Measurements from ENCODE around the gene MYO6. TPM values are rescaled to one million over a fixed set of nuclear protein-coding genes. Genes with fewer than 3 reads are reported as not detected.

MYO6 gene
- total and polyA plus RNA-seq, 12 donors, result 11.1 to 27.1 (median 16.2) TPM

GRCh38 chr6:75931011-75931680 is 182.1 kb downstream of the MYO6 start:
- intact Hi-C loops (cut with DNase I), result loop anchor here in 1 of 2 donors (10.0 kb wide), 1 partner anchor 1534 kb away; the partner anchor contains the start of gene HTR1B
- Histone ChIP-seq H3K9me3 (replicated peaks in 1 of 3) (no peaks in the 10 kb centered on the region), H3K27me3 (no peaks in the 10 kb centered on the region), H3K27ac (no peak overlapping the region), H3K4me1 (replicated peaks in 1 of 2) (peaks cover 0 to 6% of the 10 kb centered on the region in 2 donors), H3K36me3 (replicated peaks in 1 of 2) (no peaks in the 10 kb centered on the region), H3K4me3 (no peak overlapping the region)
- TF ChIP-seq POLR2A (IDR thresholded peaks at IDR 0.05) (no peak), CTCF (IDR thresholded peaks at IDR 0.05) (no peak)
- no peak for DNase-seq
- WGBS, 4 donors, result 83 to 88% (median 85%) methylated on average over 11 of the region's 11 CpGs

DNA sequence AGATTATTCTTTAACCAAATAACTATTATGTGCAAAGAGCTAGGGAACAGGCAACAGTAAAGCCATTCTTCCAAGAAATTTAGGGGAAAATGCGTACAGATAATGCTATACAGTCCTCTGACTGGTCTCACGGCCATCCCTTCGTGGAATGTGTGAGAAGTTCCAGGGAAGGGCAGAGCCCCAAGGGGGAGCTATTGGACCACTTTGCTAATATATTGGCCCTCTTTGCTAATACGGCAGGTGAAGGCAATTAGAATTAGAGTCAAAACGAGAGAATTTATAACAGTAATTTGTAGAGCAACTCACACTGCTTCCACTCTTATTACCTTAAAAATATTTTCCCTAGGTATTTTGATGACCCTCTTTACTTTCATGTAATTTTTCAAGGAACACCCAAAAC is 183.0 kb downstream of the MYO6 start:
- Histone ChIP-seq H3K4me3 (no peak overlapping the region), H3K27me3 (no peaks in the 10 kb centered on the region), H3K36me3 (replicated peaks in 1 of 2) (no peaks in the 10 kb centered on the region), H3K4me1 (replicated peaks in 1 of 2) (peaks cover 0 to 6% of the 10 kb centered on the region in 2 donors), H3K27ac (no peak overlapping the region), H3K9me3 (replicated peaks in 1 of 3) (no peaks in the 10 kb centered on the region)
- intact Hi-C loops (cut with DNase I), result loop anchor here in 1 of 2 donors (10.0 kb wide), 1 partner anchor 1533 kb away; the partner anchor contains the start of gene HTR1B
- peak in 4 of 6 experiments; percentile 14 to 37 (median 18) for TF ChIP-seq CTCF (IDR thresholded peaks at IDR 0.05)
- TF ChIP-seq POLR2A (IDR thresholded peaks at IDR 0.05), result no peak
- peak in 2 of 7 donors; percentile 13 to 58 for DNase-seq
- 58 to 63% (median 61%) methylated on average over 5 of the region's 5 CpGs for WGBS, 4 donors

- no peak for DNase-seq
- WGBS, 4 donors, result 79 to 82% (median 80%) methylated on average over 7 of the region's 7 CpGs
- intact Hi-C loops (cut with DNase I), result loop anchor here in 1 of 2 donors (10.0 kb wide), 1 partner anchor 1531 kb away; the partner anchor contains the start of gene HTR1B
These were observed 184.4 kb downstream of the MYO6 start for GRCh38 chr6:75933387-75933975.

GRCh38 chr6:75934643-75935472 is 185.8 kb downstream of the MYO6 start:
- Histone ChIP-seq H3K9me3 (replicated peaks in 1 of 3) (no peaks in the 10 kb centered on the region), H3K4me3 (peak overlapping the region in 1 of 4 donors; percentile 39), H3K4me1 (replicated peaks in 1 of 2) (peaks cover 0 to 6% of the 10 kb centered on the region in 2 donors), H3K27me3 (no peaks in the 10 kb centered on the region), H3K36me3 (replicated peaks in 1 of 2) (no peaks in the 10 kb centered on the region), H3K27ac (no peak overlapping the region)
- intact Hi-C loops (cut with DNase I), result loop anchor here in 1 of 2 donors (10.0 kb wide), 1 partner anchor 1530 kb away; the partner anchor contains the start of gene HTR1B
- TF ChIP-seq POLR2A (IDR thresholded peaks at IDR 0.05) (no peak), CTCF (IDR thresholded peaks at IDR 0.05) (peak; percentile 47 to 73 (median 63))
- peak; percentile 31 to 73 (median 43) for DNase-seq
- WGBS, 4 donors, result 1 to 3% (median 2%) methylated on average over 22 to 32 of the region's 32 CpGs

More at GRCh38 chr6:75933387-75933975, 184.4 kb downstream of the MYO6 start:
- H3K4me1 ChIP-seq (replicated peaks in 1 of 2), result peaks cover 0 to 6% of the 10 kb centered on the region in 2 donors
- no peak overlapping the region for H3K4me3 ChIP-seq
- TF ChIP-seq POLR2A (IDR thresholded peaks at IDR 0.05), result no peak
- no peak overlapping the region for H3K27ac ChIP-seq
- H3K36me3 ChIP-seq (replicated peaks in 1 of 2), result no peaks in the 10 kb centered on the region
- no peaks in the 10 kb centered on the region for H3K9me3 ChIP-seq (replicated peaks in 1 of 3)
- no peaks in the 10 kb centered on the region for H3K27me3 ChIP-seq

Data from adrenal gland (tissue), 12 donors.